ENCODE measurements around the gene DPYSL5.

DNA sequence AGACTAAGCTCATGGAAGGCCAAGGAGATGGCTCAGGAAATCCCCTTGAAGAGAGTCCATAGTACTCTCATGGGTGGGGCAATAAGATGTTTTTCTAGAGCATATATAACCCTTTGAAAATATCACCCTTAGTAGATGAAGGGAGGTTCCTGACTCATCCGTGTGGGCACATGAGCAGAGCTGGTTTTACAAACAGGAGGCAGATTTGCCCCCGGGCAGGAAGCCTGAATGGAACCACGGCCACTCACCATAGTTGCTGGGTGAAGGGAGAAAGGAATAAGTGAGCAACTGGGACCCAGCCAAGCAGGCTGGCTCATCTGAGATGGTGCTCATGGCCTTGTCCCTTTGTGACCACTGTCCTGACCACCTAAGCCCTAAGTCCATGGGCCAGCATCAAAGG, 93.6 kb downstream of the DPYSL5 start:
- TF ChIP-seq EZH2 (IDR thresholded peaks at IDR 0.05; ENCODE audit: borderline replicate concordance, insufficient read depth, low read depth, low read length, poor library complexity, severe bottlenecking) (no peak), CTCF (IDR thresholded peaks at IDR 0.05) (no peak)

Measured in B cell (primary cell).